Stimulated activated CD4-positive, alpha-beta T cell treated with anti-CD3 and anti-CD28 coated beads, Interleukin-4, amount 100 ng/mL, for 48 hours (primary cell): ENCODE results near the gene NEURL1.
"Not testable (repeated sequence)": the region's sequence is repeated elsewhere in the genome, so short reads cannot be mapped to it uniquely, and the experiment has no call there.

Experiments used
- DNase-seq, 2 donors: peaks; one replicate each; pipeline ENCODE4 v3.0.0-alpha.2; 2020; ENCODE audit warnings: low read depth in 2 of 2

NEURL1 gene

DNA sequence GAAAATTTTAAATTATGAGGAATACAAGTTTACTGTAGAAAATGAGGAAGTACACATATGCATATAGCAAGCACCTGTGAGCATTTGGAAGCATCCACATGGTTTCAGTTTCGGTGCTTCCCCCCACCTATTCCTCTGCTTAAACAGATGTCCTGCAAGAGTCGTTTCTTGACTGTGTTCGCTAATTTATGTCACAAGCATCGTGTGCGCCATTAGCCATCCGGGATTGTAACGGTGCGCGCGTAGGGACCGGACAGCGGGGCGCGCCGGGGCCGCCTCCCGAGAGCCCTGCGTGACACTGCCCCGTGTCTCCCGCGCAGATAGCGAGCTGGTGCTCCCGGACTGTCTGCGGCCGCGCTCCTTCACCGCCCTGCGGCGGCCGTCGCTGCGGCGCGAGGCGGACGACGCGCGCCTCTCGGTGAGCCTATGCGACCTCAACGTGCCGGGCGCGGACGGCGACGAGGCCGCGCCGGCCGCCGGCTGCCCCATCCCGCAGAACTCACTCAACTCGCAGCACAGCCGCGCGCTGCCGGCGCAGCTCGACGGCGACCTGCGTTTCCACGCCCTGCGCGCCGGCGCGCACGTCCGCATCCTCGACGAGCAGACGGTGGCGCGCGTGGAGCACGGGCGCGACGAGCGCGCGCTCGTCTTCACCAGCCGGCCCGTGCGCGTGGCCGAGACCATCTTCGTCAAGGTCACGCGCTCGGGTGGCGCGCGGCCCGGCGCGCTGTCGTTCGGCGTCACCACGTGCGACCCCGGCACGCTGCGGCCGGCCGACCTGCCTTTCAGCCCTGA, 90.9 kb downstream of the NEURL1 start:
- peak; percentile 40 to 43 for DNase-seq

DNA sequence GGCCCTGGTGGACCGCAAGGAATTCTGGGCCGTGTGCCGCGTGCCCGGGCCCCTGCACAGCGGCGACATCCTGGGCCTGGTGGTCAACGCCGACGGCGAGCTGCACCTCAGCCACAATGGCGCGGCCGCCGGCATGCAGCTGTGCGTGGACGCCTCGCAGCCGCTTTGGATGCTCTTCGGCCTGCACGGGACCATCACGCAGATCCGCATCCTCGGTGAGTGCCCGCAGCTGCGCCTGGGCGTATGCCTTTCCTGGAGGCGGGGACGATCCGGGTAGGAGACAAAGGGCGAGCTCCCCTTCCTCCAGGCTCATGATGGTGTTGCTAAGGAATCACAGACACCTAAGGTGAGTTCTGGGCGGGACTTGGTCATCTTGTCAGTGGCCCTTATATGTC, 91.5 kb downstream of the NEURL1 start:
- DNase-seq = no peak

DNA sequence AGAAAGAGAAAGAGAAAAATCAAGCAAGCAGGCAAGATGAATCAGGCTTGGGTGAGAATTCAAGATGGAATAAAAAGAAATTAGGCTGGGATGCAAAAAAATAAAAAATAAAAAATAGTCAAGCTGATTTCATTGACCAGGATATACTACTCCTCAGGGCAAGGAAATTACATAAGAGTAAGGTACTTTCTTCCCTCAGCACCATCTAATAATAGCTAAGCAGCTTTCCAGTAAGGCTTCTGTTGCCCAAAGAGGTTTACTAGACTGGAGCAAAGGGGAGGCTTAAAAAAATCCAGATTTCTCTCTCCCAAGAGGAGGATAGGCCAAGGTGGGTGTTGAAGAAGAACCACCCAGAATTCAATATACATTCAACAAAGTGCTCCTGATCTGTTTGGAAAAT, 93.6 kb downstream of the NEURL1 start:
- DNase-seq = no peak

DNA sequence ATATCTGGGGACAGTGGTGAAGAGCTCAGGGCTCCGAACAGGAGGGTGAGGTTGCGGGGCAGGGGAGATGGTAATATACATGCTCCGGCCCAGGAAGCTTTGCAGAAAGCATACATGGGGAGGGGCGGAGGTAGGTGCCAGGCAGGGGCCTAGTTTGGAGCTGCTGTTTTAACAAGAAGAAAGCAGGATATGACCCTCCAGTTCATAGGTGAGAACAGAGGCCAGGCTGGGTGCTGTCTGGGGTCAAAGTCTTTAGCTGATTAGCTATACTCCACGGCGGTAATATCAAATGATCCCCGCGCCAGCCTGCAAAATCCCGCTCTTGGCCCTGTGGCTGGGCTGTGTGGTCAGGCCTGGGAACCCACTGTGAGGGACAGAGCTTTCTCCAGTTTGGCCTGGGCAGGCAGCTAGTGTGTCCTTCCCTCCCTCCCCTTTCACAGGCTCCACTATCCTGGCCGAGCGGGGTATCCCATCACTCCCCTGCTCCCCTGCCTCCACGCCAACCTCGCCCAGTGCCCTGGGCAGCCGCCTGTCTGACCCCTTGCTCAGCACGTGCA, 95.6 kb downstream of the NEURL1 start:
- no peak for DNase-seq

DNA sequence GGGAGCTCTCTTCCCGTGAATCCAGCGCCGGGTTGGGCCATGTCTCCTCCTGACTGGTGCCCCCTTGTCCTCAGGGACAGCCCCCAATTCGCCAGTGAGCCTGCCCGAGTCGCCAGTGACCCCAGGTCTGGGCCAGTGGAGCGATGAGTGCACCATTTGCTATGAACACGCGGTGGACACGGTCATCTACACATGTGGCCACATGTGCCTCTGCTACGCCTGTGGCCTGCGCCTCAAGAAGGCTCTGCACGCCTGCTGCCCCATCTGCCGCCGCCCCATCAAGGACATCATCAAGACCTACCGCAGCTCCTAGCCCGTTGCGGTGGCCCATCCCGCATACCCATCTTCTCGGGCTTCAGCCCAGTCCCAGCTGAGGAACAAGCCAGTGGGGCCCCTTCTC, 96.6 kb downstream of the NEURL1 start:
- DNase-seq = no peak

DNA sequence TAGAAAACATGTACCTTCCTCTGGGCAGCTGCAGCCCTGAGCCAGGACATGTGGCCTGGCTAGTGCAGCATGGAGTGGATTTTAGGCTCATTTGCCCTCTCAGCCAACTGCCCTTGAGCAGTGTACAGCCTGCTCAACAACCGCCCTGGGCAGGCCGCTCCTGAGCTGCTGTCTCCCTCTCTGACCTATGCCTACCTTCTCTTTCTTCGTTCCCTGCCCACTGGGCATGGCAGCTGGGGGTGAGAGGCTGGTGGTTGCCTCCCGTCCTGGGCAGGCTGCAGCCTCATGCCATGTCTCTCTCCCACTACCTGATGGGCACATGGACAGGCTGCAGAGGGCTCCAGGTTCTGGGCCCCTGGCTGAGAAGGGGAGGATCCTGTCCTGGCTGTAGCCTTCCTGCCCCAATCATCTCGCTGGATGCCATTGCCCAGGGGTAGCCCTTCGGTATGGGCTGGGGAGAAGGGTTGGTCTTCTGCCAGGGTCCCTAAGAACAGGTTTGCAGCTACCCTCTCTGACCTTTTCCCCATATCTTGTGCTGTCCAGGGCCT, 97.3 kb downstream of the NEURL1 start:
- DNase-seq = no peak

DNA sequence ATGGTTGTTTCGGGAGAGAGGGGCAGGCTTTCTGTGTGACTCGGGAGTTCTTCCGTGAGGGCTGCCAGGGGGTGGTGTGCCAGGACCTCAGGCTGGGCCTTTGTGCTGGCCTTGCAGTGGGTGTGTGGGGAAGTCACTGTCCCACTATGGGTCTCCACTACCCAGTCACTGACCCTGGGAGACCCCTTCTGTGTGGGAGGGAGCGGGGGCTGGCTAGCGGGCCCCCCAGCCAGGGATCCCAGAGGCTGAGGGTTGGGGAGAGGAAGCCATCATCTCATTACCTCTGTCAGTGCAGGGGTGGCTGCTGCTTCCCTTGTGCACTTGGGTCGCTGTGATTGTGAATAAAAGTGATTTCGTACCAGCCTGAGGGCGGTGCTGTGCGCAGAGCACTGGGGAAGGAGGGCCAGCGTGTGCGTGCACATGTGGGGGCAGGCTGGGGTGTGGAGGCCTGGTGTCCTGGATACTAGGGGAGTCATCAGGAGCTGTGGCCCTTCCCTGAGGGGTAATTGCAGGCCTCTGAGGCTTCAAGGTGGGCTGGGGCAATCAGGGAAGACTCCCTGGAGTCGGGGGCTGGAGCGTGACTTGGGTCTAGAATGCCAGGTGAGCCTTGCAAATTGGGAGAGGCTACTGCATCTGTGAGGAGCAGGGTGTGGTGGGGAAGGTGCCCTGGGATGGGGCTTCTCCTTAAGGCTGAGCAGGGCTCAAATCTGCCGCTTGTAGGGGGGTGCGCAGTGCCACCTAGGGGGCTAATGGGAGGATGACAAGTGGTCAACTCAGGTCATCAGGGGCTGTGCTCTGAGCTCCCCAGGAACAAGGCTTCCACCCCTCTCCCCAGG, 98.9 kb downstream of the NEURL1 start:
- peak; percentile 28 to 34 for DNase-seq

DNA sequence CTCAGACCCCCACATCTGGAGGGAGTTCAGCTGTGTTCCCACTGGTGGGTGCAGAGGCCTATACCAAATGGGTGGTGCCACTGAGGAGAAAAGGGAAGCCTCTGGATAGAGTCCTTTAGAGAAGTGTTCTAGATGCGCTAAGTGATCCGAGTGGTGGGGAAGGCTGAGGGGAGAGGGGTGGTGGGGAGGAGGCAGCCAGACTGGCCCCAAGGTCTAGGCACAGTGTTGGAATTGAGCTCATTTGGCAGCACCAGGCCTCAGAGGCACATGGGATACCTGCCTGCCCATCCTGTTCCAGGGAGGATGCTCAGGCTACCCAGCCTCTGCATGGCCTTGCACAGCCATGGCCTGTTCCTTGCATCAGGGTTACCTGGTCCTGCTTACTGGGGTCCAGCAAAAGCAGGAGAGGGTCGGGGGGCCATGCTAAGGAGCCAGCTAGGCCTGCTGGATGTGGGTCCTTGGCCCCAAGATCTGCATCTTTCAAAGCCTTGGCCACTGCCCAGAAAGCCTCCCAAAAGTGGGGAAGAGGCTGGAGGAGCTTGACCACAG, 99.6 kb downstream of the NEURL1 start:
- no peak for DNase-seq

DNA sequence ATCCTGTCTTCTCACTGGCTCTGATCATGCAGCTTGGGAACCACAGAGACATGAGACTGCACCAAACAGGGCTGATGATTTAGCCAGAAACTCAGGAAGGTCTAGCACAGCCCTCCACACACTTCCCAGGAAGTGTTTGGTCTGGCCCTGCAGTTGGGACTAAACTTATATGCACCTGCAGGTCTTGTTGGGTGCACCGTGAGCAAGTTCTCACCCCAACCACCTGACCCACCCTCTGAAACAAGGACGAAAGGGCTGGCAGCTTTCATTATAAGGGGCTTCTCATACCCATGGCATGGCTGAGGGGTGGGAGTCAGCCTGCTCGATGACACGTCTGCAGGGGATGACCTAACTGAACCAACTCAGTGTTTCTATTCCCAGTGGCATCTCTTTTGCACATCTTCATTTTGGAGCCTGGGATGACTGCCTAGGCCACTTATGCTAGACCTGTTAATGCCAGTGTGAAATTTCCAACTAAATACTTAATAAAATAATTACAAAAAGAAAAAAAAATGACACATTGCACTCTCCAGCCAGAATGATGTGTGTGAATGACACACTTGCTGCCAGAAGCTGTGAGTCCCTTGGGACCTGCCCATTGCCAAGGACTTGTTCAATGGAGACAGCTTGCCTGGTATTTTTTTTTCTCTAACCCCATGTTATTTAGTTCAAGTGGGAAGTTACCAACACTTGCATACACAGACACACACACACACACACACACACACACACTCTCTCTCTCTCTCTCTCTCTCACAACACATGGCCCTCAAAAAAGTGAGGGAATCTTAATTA, 102.6 kb downstream of the NEURL1 start:
- DNase-seq = no peak

DNA sequence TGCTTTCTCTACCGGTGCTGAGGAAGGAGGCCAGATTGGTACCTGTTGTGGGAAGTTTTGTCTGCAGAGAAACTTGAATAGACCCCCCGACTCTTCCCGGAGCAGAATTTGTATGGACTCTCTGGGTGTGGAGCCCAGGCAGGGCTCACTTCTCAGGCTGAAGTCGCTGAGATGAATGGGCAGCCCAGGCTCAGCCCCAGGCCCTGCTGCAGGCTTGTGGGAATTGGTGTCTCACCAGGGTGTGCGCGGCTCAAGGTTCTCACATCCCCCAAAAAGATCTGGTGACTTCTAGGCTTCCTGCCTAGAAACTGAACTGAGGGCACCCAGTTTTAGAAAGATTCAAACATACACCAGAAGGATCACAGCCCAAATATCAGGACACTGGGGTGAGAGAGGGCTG, 103.5 kb downstream of the NEURL1 start:
- DNase-seq = no peak

DNA sequence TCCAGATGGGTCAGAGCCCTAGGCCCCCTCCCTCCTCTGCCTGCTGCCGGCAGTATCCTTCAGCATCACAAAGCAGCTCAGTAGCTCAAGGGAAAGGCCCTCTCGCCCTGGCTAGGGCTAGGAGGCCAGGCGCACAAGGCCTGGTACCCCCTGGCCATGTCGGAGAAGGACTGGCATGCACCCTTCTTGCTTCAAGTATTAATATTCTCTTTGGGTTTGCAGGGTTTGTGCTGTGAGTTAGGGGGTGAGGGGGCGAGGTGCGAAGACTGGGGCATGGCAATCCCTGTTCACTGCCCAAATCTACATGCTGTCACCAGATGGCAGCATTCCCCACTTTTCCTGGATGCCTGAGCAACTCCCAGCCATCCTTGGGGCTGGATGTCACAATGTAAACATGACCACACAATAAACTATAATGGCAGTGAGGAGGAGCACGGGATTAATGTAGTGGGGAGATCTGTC, 105.2 kb downstream of the NEURL1 start:
- no peak for DNase-seq

DNA sequence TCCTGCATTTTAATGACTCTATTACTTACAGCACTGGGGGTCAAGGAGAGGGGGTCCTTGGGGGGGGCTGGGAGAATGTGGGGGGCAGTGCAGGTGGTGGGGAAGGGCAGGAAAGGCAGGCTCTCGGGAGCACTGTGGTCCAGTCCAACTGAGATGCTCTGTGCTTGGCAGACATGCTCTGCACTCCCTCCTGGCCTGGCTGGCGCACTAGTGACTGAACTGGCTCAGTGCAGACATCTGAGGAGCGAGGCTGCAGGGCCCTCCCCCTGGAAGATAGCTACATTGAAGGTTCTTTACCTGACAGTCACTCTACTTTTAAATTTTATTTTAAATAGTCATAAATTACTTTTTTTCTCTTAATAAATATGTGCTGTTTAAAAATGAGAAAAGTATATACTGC, 105.7 kb downstream of the NEURL1 start:
- DNase-seq = no peak

DNA sequence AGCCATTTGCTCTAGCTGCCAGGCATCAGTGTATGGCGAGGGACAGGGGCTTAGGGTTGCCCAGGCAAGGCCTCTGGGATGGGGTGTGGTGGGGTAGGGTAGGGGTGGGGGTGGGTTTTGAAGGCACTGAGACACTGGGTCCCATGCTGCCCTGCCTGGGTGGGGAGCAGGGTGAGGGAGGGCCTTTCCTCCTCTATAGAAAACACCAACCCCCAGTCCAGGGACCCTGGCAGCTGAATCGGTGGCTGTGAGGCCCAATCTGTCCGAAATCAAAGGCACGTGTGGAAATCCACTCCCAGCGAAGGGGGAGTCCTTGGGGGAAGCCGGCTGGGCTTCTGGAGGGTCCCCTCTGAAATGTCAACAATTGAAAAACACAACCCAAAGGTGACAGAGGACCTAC, 106.4 kb downstream of the NEURL1 start:
- DNase-seq = no peak

DNA sequence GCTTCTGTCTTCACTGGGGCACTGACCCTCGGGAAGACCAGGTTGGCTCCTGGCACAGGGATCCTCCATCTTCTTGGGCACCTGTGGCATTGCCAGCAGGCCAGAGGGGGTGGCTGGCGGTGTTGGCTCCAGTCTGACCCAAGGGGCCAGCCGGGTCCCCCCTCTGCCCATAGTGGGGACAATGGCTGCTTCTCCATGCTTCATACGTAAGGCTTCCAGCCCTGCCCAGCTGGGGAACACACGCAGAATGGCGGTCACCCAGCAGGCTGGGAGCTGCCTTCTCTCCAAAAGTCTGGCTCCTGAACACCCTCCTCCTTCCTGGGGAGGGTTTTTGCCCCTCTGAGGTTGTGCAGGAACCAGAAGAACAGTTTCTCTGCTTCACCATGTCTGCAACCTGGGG, 106.8 kb downstream of the NEURL1 start:
- DNase-seq = no peak

DNA sequence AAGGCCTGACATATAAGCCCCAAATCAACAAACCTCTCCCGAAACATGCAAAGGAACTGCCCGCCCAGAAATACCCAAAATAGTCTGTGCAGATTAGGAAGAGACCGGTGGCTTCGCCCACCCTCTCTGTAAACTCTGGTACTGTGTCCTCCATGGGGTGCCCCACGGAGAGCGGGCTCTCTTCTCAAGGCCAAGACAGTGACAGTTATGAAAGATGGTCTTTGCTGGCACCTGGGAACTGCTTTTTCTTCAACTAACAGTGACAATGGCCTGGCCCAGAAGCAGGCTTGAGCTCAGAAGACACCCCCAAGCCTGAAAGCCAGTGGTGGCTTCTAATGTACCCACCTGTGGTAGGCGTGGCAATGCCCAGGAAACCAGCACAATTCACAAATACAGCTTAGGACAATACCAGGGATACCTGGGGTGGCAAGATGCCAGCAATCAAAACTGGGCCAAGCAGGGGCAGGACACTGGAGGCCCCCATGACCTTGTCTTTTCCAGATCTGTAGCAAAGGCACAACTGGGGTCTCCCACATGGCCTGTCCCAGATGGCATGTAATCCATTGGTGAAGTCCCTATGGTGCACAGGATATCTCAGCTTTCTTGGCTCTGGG, 107.6 kb downstream of the NEURL1 start:
- no peak for DNase-seq

DNA sequence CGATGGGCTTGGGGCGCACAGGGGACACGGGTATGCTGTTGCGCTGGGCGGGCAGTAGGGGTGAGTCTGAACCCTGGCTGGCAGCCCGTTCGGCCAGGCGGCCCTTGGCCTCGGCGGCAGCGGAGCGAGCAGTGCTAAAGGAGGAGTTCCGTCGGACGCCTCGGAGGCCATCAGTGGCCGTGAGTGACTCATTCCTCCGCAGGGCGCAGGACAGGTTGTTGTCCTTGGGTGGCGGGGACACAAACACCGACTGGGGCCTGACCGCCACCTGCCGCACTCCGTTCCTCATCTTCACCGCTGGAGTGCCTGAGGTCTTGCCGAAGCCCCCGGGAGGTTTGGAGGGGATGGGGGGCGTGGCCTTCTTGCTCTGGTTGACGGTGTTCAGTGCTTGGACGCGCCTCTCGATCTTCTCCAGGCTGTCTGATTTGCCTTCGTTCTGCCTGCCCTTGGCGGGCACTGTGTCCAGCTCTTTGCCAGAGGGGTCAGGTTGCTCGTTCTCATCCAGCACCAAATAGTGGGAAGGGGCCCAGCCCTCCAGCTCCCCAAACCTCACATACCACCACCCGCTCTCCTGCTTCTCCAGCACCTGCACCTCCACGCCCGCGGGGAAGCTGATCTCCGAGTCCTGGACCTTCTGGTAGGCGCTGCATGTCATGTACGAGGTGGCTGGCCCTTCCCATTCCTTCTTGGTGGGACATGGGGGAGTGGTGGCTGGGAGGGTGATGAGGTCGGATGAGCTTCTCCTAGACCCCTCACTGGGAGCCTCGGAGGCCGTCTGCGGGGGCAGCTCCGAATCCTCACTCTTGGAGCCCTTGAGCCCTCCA, 108.7 kb downstream of the NEURL1 start:
- DNase-seq = no peak

DNA sequence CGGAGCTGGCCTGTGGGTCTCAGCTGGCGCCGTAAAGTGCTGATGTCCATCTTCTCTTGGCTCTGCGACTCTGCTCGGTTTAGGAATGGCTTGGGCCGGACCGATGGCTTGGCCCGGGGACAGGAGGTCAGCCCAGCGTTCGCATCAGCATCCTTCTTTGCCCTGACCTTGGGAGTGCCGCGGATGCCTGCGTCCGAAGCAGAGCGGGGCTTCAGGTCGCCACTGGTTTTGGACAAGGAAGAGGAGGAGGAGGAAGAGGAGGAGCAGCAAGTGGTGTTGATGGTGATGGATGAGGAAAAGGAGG, 109.3 kb downstream of the NEURL1 start:
- DNase-seq = no peak

DNA sequence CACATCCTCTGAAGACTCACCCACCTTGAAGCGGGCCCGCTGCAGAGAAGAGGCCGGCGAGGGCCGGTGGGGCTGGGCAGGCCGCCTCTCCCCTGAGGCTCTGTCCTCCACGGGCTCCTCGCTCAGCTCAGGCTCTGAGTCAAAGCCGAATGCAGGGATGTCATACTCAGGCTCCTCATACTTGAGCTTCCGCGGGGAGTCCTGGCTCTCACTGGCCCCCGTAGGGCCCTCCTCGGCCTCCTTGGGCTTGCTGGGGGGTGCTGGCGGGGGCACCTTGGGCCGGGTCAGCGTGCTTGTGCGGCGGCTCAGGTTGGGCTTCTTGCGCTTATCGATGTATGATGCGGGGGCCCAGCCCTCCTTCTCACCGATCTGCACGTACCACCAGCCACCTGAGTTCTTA, 109.9 kb downstream of the NEURL1 start:
- no peak for DNase-seq

DNA sequence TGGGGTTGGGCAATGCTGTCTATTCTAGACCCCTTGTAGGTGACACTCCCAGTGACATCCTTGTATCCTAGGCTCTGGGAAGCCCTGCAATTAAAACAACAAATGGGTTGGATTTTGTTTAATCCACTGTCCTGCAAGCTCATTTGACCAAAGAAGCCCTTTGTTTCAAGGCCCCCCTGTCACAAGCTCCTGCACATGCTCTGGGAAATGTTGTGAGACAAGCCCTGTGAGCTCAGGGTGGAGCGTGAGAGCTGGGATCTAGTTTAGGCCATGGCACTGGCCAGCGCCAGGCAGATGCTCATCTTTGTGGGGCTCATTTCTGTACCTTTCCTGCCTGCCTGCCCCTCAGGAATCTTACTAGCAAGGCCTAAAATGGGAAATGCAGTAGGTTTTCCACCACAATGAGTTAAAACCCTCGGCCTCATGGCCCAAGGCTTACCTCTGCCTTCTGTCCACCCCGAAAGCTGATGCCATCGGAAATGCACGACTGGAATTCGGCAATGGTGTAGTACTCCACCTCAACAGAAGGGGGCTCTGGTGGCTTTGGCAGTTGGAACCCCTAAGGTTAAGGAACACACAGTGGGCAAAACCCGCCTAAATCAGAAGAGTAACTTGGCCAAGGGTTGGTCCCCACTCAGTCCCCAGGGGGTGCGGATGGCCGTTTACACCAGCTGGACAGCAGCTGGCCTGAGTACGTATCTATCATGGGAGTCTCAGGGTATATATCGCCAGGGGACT, 112.0 kb downstream of the NEURL1 start:
- peak; percentile 18 to 30 for DNase-seq

DNA sequence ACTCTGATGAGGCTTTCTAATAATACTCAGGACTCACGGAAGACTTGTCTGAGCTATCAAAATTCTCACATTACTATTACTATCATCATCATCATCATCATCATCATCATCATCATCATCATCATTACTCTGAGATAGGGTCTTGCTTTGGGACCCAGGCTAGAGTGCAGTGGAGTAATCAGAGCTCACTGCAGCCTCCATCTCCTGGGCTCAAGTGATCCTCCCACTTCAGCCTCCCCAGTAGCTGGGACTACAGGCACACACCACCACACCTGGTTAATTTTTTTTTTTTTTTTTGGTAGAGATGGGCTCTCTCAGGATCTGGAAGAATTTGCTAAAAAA, 112.6 kb downstream of the NEURL1 start:
- DNase-seq = not testable (repeated sequence)
